K562 (cell line): ENCODE data around the gene IFNA5. TPM values are rescaled to one million over a fixed set of nuclear protein-coding genes. Genes with fewer than 3 reads are reported as not detected.

Experiments used
- ATAC-seq: fragments of 200-7000 bp; cut with Tn5 transposase; 3 replicates; pipeline ENCODE4 v1.9.1; 2020; ENCODE audit warnings: moderate library complexity
- BruUV-seq: library from RNA; stranded (reverse); fragments of 400-500 nt; replicated peaks from 2 replicates; lab custom pipeline; 2021; lab: Mats Ljungman, UMichigan
- CTCF ChIA-PET: fragments of 300-600 bp; formaldehyde crosslinking; extraction: SDS; loops from one replicate; lab custom pipeline; 2021; ENCODE audit warnings: low intra/inter-chr PET ratio; lab: Yijun Ruan, JAX
- POLR2A ChIA-PET: fragments of 300-600, 350-650 bp; sonication (Branson Sonifier 250); formaldehyde crosslinking; extraction: SDS; loops from one replicate; lab custom pipeline; 2021; ENCODE audit warnings: antibody characterized with exemption, inconsistent platforms; lab: Yijun Ruan, JAX
- DNase-seq, 4 experiments: peaks; one replicate each; pipeline versions ENCODE4 v3.0.0 to v3.0.0-alpha.2; 2011 to 2018; ENCODE audit warnings: low spot score in 3 of 4, mixed read lengths in 3 of 4; ENCODE audit errors: extremely low read depth in 1 of 4
- FAIRE-seq: peaks from 2 replicates; lab custom pipeline; 2011; peaks lifted over from hg19 to GRCh38; lab: Jason Lieb, UNC
- H2AFZ ChIP-seq: 2 replicates; pipeline ENCODE4 v1.6.0; 2011; ENCODE audit warnings: low read depth, low read length, control low read depth, inconsistent platforms
- H3K27ac ChIP-seq: fragments of 200-600 bp; 3 replicates; pipeline ENCODE4 v1.8.0; 2011; ENCODE audit warnings: low read depth, mild to moderate bottlenecking, control low read depth, inconsistent platforms, low read length, moderate library complexity, mixed read lengths; ENCODE audit errors: extremely low read depth
- H3K27me3 ChIP-seq, 2 experiments: fragments of 300-600 bp in 1 of 2; 2 replicates in 1 of 2; 3 replicates in 1 of 2; pipeline versions ENCODE4 v1.6.0 to v1.8.0; 2011; ENCODE audit warnings: inconsistent platforms in 2 of 2, low read length in 2 of 2, mild to moderate bottlenecking in 1 of 2, mixed read lengths in 1 of 2, moderate library complexity in 1 of 2; ENCODE audit not compliant: control insufficient read depth in 2 of 2, insufficient read depth in 2 of 2
- H3K36me3 ChIP-seq: fragments of 300-600 bp; 3 replicates; pipeline ENCODE4 v1.8.0; 2011; ENCODE audit warnings: mild to moderate bottlenecking, low read length, inconsistent platforms; ENCODE audit not compliant: control insufficient read depth, insufficient read depth
- H3K4me1 ChIP-seq, 2 experiments: fragments of 200-600 bp in 1 of 2; replicated peaks in 1 of 2; 2 replicates in 1 of 2; 3 replicates in 1 of 2; pipeline versions ENCODE4 v1.5.1 to v1.8.0; 2011; ENCODE audit warnings: inconsistent platforms in 2 of 2, low read length in 2 of 2, mild to moderate bottlenecking in 1 of 2, mixed read lengths in 1 of 2, moderate library complexity in 1 of 2; ENCODE audit not compliant: control insufficient read depth in 2 of 2, insufficient read depth in 2 of 2
- H3K4me2 ChIP-seq: 2 replicates; pipeline ENCODE4 v1.6.1; 2011; ENCODE audit warnings: low read length, control low read depth, inconsistent platforms, mixed read lengths; ENCODE audit not compliant: insufficient read depth
- H3K4me3 ChIP-seq: fragments of 200-600 bp; sonication (generic), shearing (Covaris generic); 2 replicates; pipeline ENCODE4 v1.5.1; 2016; ENCODE audit warnings: control low read depth, inconsistent platforms
- H3K79me2 ChIP-seq: fragments of 200-600 bp; 3 replicates; pipeline ENCODE4 v1.8.0; 2011; ENCODE audit warnings: low read length, inconsistent platforms; ENCODE audit not compliant: control insufficient read depth, insufficient read depth
- H3K9ac ChIP-seq, 2 experiments: 2 replicates each; pipeline versions ENCODE4 v1.6.0 to v1.6.1; 2011; ENCODE audit warnings: low read depth in 2 of 2, low read length in 2 of 2, control low read depth in 1 of 2, inconsistent platforms in 1 of 2, mild to moderate bottlenecking in 1 of 2, mixed read lengths in 1 of 2; ENCODE audit not compliant: insufficient read depth in 1 of 2
- H3K9me1 ChIP-seq: one replicate; pipeline ENCODE4 v1.6.0; 2011; ENCODE audit warnings: inconsistent platforms, mild to moderate bottlenecking, low read length, moderate library complexity; ENCODE audit not compliant: control insufficient read depth, insufficient read depth
- H3K9me3 ChIP-seq: replicated peaks from 2 replicates; pipeline ENCODE4 v1.5.1; 2011; ENCODE audit warnings: low read depth, low read length, inconsistent platforms; ENCODE audit not compliant: control insufficient read depth, insufficient read depth
- H4K20me1 ChIP-seq: replicated peaks from 2 replicates; pipeline ENCODE4 v1.6.1; 2011; ENCODE audit warnings: low read length, inconsistent platforms, mixed read lengths; ENCODE audit not compliant: control insufficient read depth, insufficient read depth
- BACH1 ChIP-seq: fragments of 200-800 bp; sonication (Bioruptor generic); IDR thresholded peaks from 2 replicates; pipeline ENCODE4 v1.6.1; 2016; ENCODE audit warnings: missing genetic modification characterization, missing compliant biosample characterization
- CREB3 ChIP-seq: fragments of 450-650 bp; conservative IDR thresholded peaks from 2 replicates; pipeline ENCODE4 v1.6.1; 2016; ENCODE audit warnings: missing genetic modification characterization, low read depth, mild to moderate bottlenecking, missing compliant biosample characterization, moderate library complexity
- ELK1 ChIP-seq: sonication (generic); formaldehyde crosslinking; IDR thresholded peaks from 2 replicates; pipeline ENCODE4 v1.8.1; 2022; ENCODE audit warnings: missing genetic modification reagents
- HNRNPK ChIP-seq: fragments of 200-400 bp; formaldehyde crosslinking; IDR thresholded peaks from one replicate; pipeline ENCODE4 v1.6.1; 2018; ENCODE audit warnings: mild to moderate bottlenecking, low read depth, low read length; ENCODE audit not compliant: poor library complexity, severe bottlenecking
- MTA3 ChIP-seq: fragments of 450-650 bp; formaldehyde crosslinking; IDR thresholded peaks from 2 replicates; pipeline ENCODE4 v1.6.1; 2017; ENCODE audit warnings: mild to moderate bottlenecking, borderline replicate concordance
- PHF20 ChIP-seq: fragments of 450-650 bp; IDR thresholded peaks from 2 replicates; pipeline ENCODE4 v1.6.1; 2018; ENCODE audit not compliant: partially characterized antibody
- RB1 ChIP-seq: fragments of 450-650 bp; IDR thresholded peaks from 2 replicates; pipeline ENCODE4 v1.6.1; 2017; ENCODE audit warnings: low read depth, mild to moderate bottlenecking
- RBM34 ChIP-seq: fragments of 200-400 bp; formaldehyde crosslinking; IDR thresholded peaks from 2 replicates; pipeline ENCODE4 v1.6.1; 2018; ENCODE audit warnings: low read length, borderline replicate concordance; ENCODE audit not compliant: insufficient read depth
- SREBF1 ChIP-seq: fragments of 150-350 bp; IDR thresholded peaks from 2 replicates; pipeline ENCODE4 v1.6.1; 2014; ENCODE audit warnings: antibody characterized with exemption, low read depth, low read length, borderline replicate concordance
- YY1 ChIP-seq, 3 experiments: IDR thresholded peaks; 2 replicates each; pipeline ENCODE4 v1.6.1; 2011; ENCODE audit warnings: low read length in 2 of 3, mild to moderate bottlenecking in 2 of 3, moderate library complexity in 2 of 3, borderline replicate concordance in 1 of 3, control low read depth in 1 of 3, low read depth in 1 of 3; ENCODE audit not compliant: insufficient read depth in 3 of 3, insufficient replicate concordance in 2 of 3, control insufficient read depth in 1 of 3, insufficient read length in 1 of 3; ENCODE audit errors: extremely low read depth in 1 of 3
- ZBTB5 ChIP-seq: fragments of 450-650 bp; IDR thresholded peaks from 2 replicates; pipeline ENCODE4 v1.6.1; 2017; ENCODE audit warnings: antibody characterized with exemption
- ZC3H8 ChIP-seq: fragments of 450-650 bp; IDR thresholded peaks from 2 replicates; pipeline ENCODE4 v1.6.1; 2017
- ZNF165 ChIP-seq: fragments of 250-450 bp; sonication (Bioruptor Pico); IDR thresholded peaks from 2 replicates; pipeline ENCODE4 v1.4.0; 2020; ENCODE audit warnings: borderline replicate concordance
- ZNF263 ChIP-seq: sonication (generic); formaldehyde crosslinking; IDR thresholded peaks from 2 replicates; pipeline ENCODE4 v1.8.0; 2022; ENCODE audit warnings: mild to moderate bottlenecking, missing genetic modification reagents, borderline replicate concordance
- ZNF282 ChIP-seq: sonication (generic); formaldehyde crosslinking; IDR thresholded peaks from 2 replicates; pipeline ENCODE4 v1.8.1; 2023; ENCODE audit warnings: missing genetic modification reagents
- ZNF41 ChIP-seq: fragments of 250-450 bp; sonication (Bioruptor Pico); conservative IDR thresholded peaks from 2 replicates; pipeline ENCODE4 v1.4.0; 2020; ENCODE audit warnings: mild to moderate bottlenecking
- ZNF511 ChIP-seq: sonication (generic); formaldehyde crosslinking; IDR thresholded peaks from 2 replicates; pipeline ENCODE4 v1.8.0; 2022; ENCODE audit warnings: mild to moderate bottlenecking, missing genetic modification reagents
- ZNF586 ChIP-seq: fragments of 450-650 bp; formaldehyde crosslinking; conservative IDR thresholded peaks from 2 replicates; pipeline ENCODE4 v1.4.0; 2020; ENCODE audit warnings: mild to moderate bottlenecking, moderate library complexity
- in situ Hi-C: fragments of 300-500 bp; cut with MboI; formaldehyde crosslinking; loops from 4 replicates; pipeline ENCODE4 v1.15.0; 2018; ENCODE audit warnings: inconsistent platforms, mixed read lengths
- intact Hi-C: fragments of 100-400 bp; cut with micrococcal nuclease; formaldehyde crosslinking; loops from 2 replicates; pipeline ENCODE4 v1.14.2; 2022
- polyA plus RNA-seq, 8 experiments: library from polyadenylated mRNA; depleted of rRNA in 4 of 8; stranded (reverse) in 5 of 8; unstranded in 3 of 8; fragments of >200 nt; fragmentation: Nextera tagmentation in 2 of 8; fragmentation: Illumina TruSeq in 1 of 8; extraction: Ambion mirVana in 2 of 8; extraction: Trizol in 1 of 8; gene quantifications; 2 replicates each; pipeline versions ENCODE4 v1.2.1 to v1.2.3, GENCODE V29; 2011 to 2014; ENCODE audit warnings: inconsistent platforms in 1 of 8, missing spikeins in 1 of 8
- total RNA-seq, 7 experiments: library from RNA; depleted of rRNA in 6 of 7; stranded (reverse); fragments of >200 nt in 6 of 7; fragmentation: Illumina TruSeq in 2 of 7; extraction: Trizol in 2 of 7; gene quantifications; 2 replicates each; pipeline versions ENCODE4 v1.2.1 to v1.2.3, GENCODE V29; 2011 to 2021; ENCODE audit warnings: low replicate concordance in 1 of 7

Gene IFNA5
- total and polyA plus RNA-seq, 9 of the 15 experiments (the other 6 are each of a cell fraction or from before 2014, with no cell fraction given): not detected

- no peak for TF ChIP-seq CREB3
- TF ChIP-seq ZNF165 (CRISPR knock-in tag): no peak
Observed at GRCh38 chr9:21340735-21341134, 35.6 kb upstream of the IFNA5 start (continued).

- no peaks in the 10 kb centered on the region for H3K36me3 ChIP-seq
- no peak overlapping the region for H3K27ac ChIP-seq
- H3K9ac ChIP-seq: no peak overlapping the region
- H3K27me3 ChIP-seq: no peaks in the 10 kb centered on the region
- H2AFZ ChIP-seq: no peak overlapping the region
- H3K9me1 ChIP-seq: no peaks in the 10 kb centered on the region
- no peak for FAIRE-seq
- ATAC-seq: no peak
- H4K20me1 ChIP-seq: no peaks in the 10 kb centered on the region
- no peaks in the 10 kb centered on the region for H3K4me1 ChIP-seq
- no peak overlapping the region for H3K4me2 ChIP-seq
- no peaks in the 10 kb centered on the region for H3K79me2 ChIP-seq
- H3K9me3 ChIP-seq: no peaks in the 10 kb centered on the region
- CTCF ChIA-PET: no interaction called here
- DNase-seq: no peak
- intact Hi-C loops (no loop called here), in situ Hi-C loops (no loop called here)
- BruUV-seq: no TSS peak
- POLR2A ChIA-PET: no interaction called here
- no peak overlapping the region for H3K4me3 ChIP-seq
- TF ChIP-seq ELK1 (CRISPR knock-in tag) (no peak), ZC3H8 (no peak), RB1 (no peak), SREBF1 (no peak), ZNF511 (CRISPR knock-in tag) (no peak), RBM34 (no peak), ZNF263 (CRISPR knock-in tag) (no peak), PHF20 (no peak), HNRNPK (no peak), MTA3 (no peak), BACH1 (tag) (no peak), ZNF586 (CRISPR knock-in tag) (no peak), YY1 (IDR thresholded peaks at IDR 0.05; ENCODE audit: borderline replicate concordance in 1 of 3, control insufficient read depth in 1 of 3, extremely low read depth in 1 of 3, insufficient read depth in 3 of 3, insufficient read length in 1 of 3, insufficient replicate concordance in 2 of 3, low read depth in 1 of 3, low read length in 2 of 3) (no peak), ZNF41 (CRISPR knock-in tag) (no peak), ZBTB5 (no peak), ZNF282 (CRISPR knock-in tag) (no peak)
Observed at GRCh38 chr9:21336457-21336856, 31.3 kb upstream of the IFNA5 start.
